Fibroblast of skin of right quadriceps (primary cell): Measurements from ENCODE around the gene CCSER2.
"Not testable (repeated sequence)": the region's sequence is repeated elsewhere in the genome, so short reads cannot be mapped to it uniquely, and the experiment has no call there.

ENCODE experiments used
- DNase-seq: peaks from one replicate; pipeline ENCODE4 v3.0.0-alpha.2; 2013

The CCSER2 gene

GRCh38 chr10:84398696-84399095, 70.3 kb downstream of the CCSER2 start:
- no peak for DNase-seq

GRCh38 chr10:84401854-84402611, 73.6 kb downstream of the CCSER2 start:
- no peak for DNase-seq

DNA sequence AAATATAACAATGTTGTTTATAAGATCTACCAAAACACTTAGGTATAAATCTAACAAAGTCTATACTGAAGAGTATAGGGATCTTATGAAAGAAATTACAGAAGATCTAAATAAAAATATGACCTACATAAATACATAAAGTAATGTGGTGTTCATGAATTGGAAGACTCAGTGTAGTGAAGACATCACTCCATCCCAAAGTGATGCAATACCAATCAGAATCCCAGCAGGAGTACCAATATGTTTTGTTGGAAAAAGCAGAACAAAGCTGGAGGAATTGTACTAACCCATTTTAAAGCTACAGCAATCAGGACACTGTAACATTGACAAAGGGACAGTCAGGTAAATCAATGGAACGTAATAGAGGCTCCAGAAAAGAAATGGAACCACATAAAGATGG, 76.4 kb downstream of the CCSER2 start:
- no peak for DNase-seq

DNA sequence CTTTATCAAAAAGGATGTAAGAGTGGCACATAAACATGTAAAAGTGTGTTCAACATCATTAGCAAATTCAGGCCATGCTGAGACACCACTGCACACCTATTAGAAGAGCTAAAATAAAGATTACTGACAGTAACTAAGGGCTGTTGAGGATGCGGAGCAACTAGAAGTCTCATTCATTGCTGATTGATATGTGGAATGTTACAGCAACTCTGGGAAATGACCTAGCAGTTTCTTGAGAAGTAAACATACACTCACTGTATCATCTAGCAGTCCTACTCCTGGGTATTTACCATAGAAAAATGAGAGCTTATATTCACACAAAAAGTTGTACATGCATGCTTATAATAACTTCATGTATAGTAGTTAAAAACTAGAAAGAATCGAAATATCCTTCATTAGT, 77.3 kb downstream of the CCSER2 start:
- DNase-seq: no peak

GRCh38 chr10:84406561-84406960, 78.2 kb downstream of the CCSER2 start:
- no peak for DNase-seq

GRCh38 chr10:84407388-84408049, 79.1 kb downstream of the CCSER2 start:
- DNase-seq: no peak

- no peak for DNase-seq
Measured at GRCh38 chr10:84412482-84412881, 84.1 kb downstream of the CCSER2 start.

DNA sequence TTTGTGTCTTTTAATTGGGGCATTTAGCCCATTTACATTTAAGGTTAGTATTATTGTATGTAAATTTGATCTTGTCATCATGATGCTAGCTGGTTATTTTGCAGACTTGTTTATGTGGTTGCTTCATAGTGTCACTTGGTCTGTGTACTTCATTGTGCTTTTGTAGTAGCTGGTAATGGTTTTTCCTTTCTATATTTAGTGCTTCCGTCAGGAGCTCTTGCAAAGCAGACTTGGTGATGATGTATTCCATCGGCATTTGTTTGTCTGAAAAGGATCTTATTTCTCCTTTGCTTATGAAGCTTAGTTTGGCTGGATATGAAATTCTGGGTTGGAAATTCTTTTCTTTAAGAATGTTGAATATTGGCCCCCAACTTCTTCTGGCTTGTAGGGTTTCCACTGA, 85.7 kb downstream of the CCSER2 start:
- not testable (repeated sequence) for DNase-seq

GRCh38 chr10:84415539-84416244, 87.3 kb downstream of the CCSER2 start:
- DNase-seq: no peak

- DNase-seq: no peak
Measured at GRCh38 chr10:84416245-84416555, 87.8 kb downstream of the CCSER2 start.

GRCh38 chr10:84423719-84424118, 95.3 kb downstream of the CCSER2 start:
- peak; percentile 14 for DNase-seq

- DNase-seq: peak; percentile 92
Measured at GRCh38 chr10:84424731-84425167, 96.4 kb downstream of the CCSER2 start.

GRCh38 chr10:84427903-84428650, 99.7 kb downstream of the CCSER2 start:
- no peak for DNase-seq

- no peak for DNase-seq
Measured at GRCh38 chr10:84428711-84429110, 100.3 kb downstream of the CCSER2 start.

GRCh38 chr10:84429926-84430520, 101.6 kb downstream of the CCSER2 start:
- DNase-seq: peak; percentile 20

- DNase-seq: peak; percentile 8
Measured at GRCh38 chr10:84432891-84433290, 104.5 kb downstream of the CCSER2 start.

- DNase-seq: no peak
Measured at GRCh38 chr10:84440781-84441180, 112.4 kb downstream of the CCSER2 start.

- no peak for DNase-seq
Measured at GRCh38 chr10:84447701-84448400, 119.5 kb downstream of the CCSER2 start.

DNA sequence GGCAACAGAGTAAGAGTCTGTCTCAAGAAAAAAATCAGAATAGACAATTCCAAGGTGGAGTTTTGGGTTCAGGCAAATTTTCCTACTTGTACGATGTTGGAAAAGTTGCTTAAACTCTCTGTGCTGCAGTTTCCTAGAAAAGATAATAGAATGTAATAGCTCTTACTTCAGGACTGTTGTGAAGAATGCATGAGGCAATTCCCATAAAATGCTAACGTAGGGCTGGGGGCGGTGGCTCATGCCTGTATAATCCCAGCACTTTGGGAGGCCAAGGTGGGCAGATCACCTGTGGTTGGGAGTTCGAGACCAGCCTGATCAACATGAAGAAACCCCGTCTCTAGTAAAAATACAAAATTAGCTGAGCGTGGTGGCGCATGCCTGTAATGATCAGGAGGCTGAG, 121.0 kb downstream of the CCSER2 start:
- not testable (repeated sequence) for DNase-seq

- DNase-seq: no peak
Measured at GRCh38 chr10:84452003-84452402, 123.6 kb downstream of the CCSER2 start.

DNA sequence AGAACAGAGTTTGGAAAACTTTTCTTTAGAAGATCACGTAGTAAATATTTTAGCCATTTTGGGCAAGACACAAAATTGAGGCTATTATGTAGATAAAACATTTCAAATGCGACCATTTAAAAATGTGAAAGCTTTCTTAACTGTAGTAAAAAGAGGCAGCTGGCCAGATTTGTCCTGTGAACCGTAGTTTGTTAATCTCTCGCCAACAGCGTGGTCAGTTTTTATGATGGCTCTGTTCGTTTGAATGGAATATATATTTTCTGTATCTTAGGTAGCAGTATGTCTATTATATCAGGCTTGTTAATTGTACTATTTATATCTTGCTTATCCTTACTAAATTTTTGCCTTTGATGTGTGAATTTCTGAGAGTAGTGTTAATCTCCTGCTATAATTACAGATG, 124.9 kb downstream of the CCSER2 start:
- DNase-seq: no peak

DNA sequence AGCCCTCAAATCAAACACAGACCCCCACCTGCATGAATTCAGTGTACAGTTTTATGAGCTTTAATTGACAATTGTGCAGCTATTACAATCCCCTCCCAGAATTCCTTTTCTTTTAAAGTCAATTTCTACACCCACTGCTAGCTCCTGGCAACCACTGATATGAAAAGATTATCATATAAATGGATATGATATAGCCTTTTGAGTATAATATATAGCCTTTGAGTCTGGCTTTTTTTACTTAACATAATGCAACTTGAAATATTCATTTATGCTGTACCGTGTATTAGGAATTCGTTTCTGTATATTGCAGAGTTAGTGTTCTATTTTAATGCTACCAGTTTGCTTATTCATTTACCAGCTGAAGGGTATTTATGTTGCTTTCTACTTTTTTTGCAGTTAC, 127.7 kb downstream of the CCSER2 start:
- DNase-seq: no peak
